Activated T-cell treated with anti-CD3 and anti-CD28 coated beads for 48 hours (primary cell): ENCODE measurements around the gene SORCS1.

Experiments
- DNase-seq: peaks from one replicate; pipeline ENCODE4 v3.0.0-alpha.2; 2020; ENCODE audit warnings: low read depth

The SORCS1 gene

GRCh38 chr10:106898446-106898845 lies 266.1 kb downstream of the SORCS1 start:
- DNase-seq, result no peak

GRCh38 chr10:106897719-106898118 lies 266.8 kb downstream of the SORCS1 start:
- no peak for DNase-seq

DNA sequence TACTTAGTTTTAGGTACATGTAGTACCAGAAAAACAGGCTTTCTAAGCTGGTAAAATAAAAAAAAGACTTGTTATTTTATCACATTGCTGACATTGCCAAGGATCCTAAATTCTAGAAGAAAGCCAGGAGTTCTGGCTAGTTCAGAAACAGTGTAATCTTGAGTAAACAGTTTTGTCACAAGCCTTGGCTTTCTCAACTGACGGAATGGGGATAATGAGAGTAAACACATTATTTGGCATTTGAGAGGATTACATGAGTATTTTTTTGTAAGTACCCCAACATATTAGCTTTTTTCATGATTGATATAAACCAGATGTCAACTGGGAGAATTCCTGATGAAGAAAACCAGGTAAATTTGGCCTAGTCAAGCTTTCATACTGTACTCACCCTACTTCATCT lies 269.8 kb downstream of the SORCS1 start:
- DNase-seq, result no peak

- DNase-seq, result no peak
These were observed 286.9 kb downstream of the SORCS1 start for GRCh38 chr10:106877574-106877973.

- no peak for DNase-seq
These were observed 290.0 kb downstream of the SORCS1 start for GRCh38 chr10:106874604-106874889.

DNA sequence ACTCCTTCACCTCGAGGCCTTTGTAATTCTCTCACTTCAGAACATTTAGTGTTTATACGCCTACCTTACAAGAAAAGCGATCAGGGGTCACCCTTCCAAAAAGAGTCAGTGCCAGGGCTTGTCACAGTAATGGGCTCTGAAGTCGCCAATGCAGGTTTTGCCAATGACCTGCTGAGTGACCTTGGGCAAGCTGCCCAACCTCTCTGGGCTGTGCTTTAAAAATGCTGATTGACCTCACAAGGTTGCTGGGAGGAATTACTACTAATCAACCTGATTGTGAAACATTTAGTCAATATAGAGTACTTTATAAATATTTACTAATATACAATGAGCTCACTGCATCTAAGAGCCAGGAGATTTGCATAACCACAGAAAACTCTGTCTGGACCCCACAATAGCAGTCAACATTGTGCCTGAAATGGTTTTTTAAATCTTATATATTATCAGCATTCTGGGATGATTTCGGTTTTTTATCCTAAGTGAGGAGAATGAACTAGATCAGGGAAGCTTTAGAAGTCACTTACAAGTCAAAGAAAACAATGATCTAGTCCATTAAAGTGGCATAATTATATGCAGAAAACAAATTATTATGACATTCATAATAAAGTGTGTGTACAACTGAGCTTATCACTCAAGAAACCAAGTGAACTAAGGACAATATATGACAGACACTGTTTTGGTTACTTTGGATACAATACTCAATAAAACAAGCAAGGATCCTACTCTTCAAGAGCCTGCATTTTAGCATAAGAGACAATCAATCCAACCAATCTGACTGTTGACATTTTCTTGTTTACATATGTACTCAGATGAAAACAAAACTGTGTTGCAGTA lies 290.5 kb downstream of the SORCS1 start:
- DNase-seq, result no peak

- no peak for DNase-seq
These were observed 292.3 kb downstream of the SORCS1 start for GRCh38 chr10:106872176-106872575.

DNA sequence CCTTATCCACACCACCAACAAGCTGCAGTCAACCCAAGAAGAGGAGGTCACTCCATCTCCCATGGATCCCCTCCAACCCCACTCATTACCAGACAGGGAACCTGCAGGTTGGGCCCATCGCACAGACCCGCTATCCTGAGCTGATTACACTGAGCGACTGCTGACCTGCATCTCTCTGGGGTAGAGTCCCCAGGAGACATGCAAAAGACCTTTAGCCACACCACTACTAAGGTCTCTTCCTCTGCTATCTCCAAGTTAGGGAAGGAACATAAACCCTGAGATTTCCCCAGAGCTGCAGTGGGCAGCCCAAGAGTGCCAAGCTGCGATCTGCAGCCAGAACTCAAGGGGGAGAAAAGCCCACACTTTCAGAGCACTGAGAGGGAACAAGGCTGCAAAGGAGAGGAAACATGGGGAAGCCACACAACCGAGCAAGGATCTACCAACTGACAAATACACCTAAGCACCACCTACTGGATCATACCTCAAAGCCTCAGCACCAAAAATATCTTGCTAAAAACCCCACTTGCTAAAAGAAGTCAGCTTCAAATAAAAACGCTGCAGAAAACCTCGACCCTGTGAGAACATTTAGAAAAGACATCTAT lies 298.2 kb downstream of the SORCS1 start:
- no peak for DNase-seq

DNA sequence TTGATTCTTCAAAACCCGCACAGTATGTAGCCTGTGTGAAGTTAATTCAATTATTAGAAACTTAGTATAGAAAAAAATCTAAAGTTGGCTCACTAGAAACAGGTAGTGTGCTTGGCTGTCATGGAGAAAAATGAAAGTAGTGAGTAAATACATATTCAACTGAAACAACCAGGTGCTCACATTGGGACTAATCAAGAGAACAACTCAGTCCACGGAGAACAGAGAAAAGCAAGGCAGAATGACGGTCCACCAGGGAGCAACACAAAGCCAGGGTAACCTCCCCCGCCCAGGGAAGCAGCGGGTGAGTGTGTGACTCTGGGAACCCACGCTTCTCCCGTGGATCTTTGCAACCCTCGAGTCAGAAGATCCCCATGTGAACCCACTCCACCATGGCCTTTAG lies 300.5 kb downstream of the SORCS1 start:
- DNase-seq, result no peak

DNA sequence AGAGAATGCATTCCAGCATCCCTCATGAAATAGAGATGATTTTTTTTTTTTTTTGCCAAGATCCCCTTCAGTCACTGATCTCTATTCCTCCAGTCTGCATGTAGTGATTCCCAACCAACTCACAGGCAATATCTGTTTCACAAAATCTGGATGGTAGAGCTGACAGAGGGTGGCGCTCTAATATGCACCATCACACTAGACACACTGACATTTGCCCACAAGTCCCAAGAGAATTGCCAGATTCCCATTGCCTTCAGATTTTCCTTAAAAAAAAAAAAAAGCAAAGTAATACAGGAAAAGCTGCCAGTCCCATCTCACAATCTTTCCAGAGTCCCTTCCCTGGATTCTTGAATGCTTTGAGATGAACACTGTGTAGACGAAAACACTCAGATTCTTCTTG lies 301.0 kb downstream of the SORCS1 start:
- DNase-seq, result no peak

DNA sequence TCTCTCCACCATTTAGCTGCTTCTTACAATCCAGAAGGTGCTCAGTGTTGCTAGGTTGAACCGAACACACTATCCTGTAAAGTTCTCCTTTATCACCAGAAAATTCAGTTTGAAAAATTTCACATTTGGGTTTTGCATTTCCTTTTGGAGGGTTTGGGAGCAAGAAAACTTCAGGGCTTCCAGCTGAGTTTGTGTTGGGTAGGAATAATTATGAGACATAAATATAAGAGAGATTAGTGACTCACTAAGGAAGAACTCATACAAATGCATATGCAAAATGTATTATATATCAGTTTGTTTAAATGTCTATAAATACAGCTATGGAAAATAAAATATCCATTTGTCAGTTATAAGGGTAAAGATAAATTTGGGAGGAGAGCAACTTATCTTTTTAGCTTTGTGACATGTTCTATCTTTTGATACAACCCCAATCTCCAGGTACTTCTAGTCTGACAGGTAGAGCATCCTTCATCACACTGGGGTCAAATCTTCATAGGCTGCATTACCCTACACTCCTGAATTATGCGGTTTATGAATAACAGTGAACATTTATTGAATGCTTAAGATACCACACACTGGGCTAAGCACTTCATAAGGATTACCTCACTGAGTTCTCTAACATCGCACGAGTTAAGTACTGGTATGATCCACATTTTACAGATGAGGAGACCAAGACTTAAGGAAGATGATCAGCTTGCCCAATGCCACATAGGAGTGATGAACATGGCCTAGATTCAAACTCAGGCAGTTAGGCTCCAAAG lies 304.4 kb downstream of the SORCS1 start:
- no peak for DNase-seq

DNA sequence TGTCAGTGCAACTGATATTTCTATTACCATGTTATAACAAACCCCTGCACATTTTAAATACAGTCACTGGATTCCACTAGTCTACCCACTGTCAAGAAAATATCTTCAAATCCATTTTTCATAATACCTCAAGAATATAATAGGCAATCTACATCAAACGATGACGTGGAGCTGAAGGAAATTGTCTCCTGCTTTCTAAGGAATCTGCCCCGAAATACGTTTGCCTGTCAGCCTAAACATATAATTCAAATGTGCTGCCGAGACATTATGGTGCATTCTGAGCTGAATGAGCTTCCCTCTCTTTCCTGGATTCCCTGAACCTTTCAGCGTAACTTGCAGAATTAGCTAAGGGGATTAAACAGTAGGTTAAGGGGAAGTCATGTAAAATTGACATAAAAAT lies 306.8 kb downstream of the SORCS1 start:
- no peak for DNase-seq

DNA sequence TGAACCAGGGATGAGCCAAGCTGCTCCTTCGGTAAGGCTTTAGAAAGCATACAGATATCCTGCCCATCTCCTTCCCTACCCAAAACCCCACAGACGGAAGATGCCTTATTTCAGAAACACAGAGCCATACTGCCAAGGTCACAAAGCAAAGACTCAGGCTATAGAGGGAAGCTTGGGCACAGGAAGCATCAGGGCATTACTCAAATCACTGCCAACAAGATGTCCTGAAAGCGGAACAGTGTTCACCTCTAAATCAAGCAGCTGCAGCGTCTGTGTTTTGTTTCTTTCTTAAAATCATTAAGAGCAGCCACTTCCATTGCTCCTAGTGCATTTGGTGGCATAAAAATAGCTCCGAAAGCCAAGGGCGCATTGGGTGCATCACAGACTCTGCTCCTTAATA lies 307.3 kb downstream of the SORCS1 start:
- DNase-seq, result no peak

GRCh38 chr10:106836933-106837663 lies 327.4 kb downstream of the SORCS1 start:
- DNase-seq, result no peak

DNA sequence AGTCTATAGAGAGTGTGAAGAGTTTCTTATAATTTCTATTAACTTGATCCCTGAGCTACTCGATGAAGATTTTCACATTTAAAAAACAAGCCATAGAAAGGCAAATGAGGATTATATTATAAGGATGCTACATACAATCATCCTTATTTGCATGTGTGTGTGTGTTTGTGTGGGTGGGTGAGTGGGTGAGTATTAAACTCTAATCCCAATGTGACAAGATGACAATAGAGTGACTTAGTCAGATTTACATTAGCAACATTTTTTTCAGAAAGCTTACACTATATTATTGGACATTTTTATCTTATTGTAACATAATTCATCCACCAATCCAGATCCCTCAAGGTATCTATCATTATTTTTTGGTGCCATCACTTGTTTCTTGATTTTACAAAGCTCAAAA lies 331.7 kb downstream of the SORCS1 start:
- no peak for DNase-seq

DNA sequence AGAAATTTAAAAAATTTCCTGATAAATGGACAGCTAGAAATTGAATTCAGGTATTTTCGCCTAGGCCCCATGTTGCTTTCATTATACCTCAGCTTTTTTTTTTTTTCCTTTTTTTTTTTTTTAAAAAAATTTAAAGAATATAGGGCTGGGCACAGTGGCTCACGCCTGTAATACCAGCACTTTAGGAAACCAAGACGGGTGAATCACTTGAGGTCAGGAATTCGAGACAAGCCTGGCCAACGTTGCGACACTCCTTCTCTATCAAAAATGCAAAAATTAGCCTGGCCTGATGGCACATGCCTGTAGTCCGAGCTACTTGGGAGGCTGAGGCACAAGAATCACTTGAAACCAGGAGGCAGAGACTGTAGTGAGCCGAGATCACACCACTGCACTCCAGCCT lies 334.0 kb downstream of the SORCS1 start:
- no peak for DNase-seq

- DNase-seq, result no peak
These were observed 334.5 kb downstream of the SORCS1 start for GRCh38 chr10:106830006-106830405.

DNA sequence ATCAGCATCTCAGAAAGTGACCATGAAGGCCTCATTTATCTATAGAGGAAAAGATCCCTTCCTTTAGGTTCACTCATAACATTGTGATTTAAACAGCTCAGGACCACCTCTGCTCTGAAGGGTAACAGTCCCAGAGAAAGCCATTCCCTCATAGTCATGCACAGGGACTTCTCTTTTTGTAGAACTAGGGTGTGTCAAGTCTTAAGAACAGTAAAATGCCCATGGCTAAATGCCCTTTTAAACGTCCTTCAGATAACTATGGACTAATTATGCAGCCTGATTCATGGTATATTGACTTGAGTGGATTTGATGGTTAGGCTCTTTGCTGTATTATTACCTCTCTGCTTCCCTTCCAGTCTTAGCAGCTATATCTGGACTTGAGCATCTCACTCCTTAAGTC lies 337.8 kb downstream of the SORCS1 start:
- DNase-seq, result no peak

DNA sequence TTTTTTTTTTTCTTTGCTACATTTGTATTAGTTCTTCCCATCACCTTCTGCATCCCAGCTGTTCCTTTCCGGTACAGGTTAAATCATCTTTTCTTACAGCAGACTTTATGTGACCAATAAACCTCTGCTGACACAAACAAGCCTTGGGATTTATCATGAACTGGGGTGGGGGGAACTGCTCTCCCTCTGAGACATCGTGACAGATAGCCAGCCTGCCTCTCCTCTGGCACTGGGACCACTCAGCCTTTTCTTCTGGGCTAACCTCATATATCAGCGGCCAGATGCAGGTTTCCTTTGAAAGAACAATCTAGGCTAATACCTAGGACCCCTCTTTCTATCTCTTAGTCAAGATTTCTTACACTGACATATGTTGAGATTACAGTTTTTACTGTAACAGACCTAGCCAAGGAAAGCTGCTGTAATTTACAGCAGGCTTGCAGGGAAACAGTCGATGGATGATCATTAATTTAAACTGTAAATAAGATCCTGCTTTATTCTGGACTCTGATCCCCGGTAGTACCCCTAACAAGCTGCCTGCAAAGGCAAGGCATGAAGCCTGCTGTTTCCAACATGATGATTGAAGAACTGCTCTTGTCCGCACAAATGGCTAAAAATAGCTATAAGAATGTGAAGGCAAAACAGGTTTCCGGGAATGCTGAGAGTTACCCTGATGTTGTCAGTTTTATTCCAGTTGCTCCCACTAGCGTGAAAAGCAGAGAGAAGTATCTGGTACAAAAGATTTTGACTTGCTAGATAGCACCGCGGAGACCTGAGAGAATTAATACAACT lies 338.7 kb downstream of the SORCS1 start:
- no peak for DNase-seq

DNA sequence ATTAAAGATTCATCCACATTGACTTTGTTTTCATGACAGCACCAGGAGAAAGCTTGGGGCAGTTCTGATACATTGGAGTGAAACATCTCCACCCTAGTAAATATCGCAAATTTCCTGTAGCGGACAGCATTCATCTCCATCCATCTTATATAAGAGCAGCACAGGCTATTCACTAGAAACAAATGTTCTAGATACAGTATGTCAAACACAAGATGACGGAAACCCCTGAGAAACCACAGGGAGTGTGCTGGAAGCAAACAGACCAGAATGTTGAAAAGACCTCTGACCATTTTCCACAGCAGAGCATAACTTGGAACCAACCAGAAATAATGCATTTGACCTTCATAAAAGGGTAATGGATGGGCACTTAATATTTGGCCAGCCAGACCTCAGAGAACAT lies 343.9 kb downstream of the SORCS1 start:
- no peak for DNase-seq

GRCh38 chr10:106819490-106819889 lies 345.0 kb downstream of the SORCS1 start:
- DNase-seq, result no peak
